HepG2 (cell line): ENCODE measurements around the gene COL18A1. TPM values are rescaled to one million over a fixed set of nuclear protein-coding genes. Genes with fewer than 3 reads are reported as not detected.

ENCODE experiments used
- ATAC-seq: fragments of 200-7000 bp; cut with Tn5 transposase; 3 replicates; pipeline ENCODE4 v1.9.1; 2020; ENCODE audit warnings: mild to moderate bottlenecking, moderate library complexity
- BruUV-seq: library from RNA; stranded (reverse); fragments of 400-500 nt; replicated peaks from 2 replicates; lab custom pipeline; 2021; lab: Mats Ljungman, UMichigan
- CTCF ChIA-PET: fragments of 300-600 bp; formaldehyde crosslinking; extraction: SDS; loops from one replicate; lab custom pipeline; 2021; ENCODE audit warnings: low total read pairs, inconsistent platforms, low intra/inter-chr PET ratio; lab: Yijun Ruan, JAX
- POLR2A ChIA-PET: fragments of 350-600 bp; sonication (Branson Sonifier 250); formaldehyde crosslinking; loops from one replicate; lab custom pipeline; 2020; ENCODE audit warnings: antibody characterized with exemption, inconsistent platforms; lab: Yijun Ruan, JAX
- DNase-seq: peaks from one replicate; pipeline ENCODE4 v3.0.0-alpha.2; 2015; ENCODE audit warnings: low spot score
- FAIRE-seq: peaks from 3 replicates; lab custom pipeline; 2011; peaks lifted over from hg19 to GRCh38; lab: Jason Lieb, UNC
- H2AFZ ChIP-seq: one replicate; pipeline ENCODE4 v1.6.1; 2011; ENCODE audit warnings: low read length, inconsistent platforms
- H3K27ac ChIP-seq: fragments of 300-600 bp; 3 replicates; pipeline ENCODE4 v1.8.0; 2011; ENCODE audit warnings: mixed run types, mild to moderate bottlenecking, mixed read lengths, low read length, inconsistent platforms; ENCODE audit not compliant: insufficient read depth; ENCODE audit errors: extremely low read length
- H3K27me3 ChIP-seq, 2 experiments: fragments of 200-600 bp in 1 of 2; 2 replicates in 1 of 2; 3 replicates in 1 of 2; pipeline versions ENCODE4 v1.6.0 to v1.8.0; 2011; ENCODE audit warnings: low read length in 2 of 2, mild to moderate bottlenecking in 2 of 2, moderate library complexity in 2 of 2, inconsistent platforms in 1 of 2; ENCODE audit not compliant: insufficient read depth in 2 of 2, control insufficient read depth in 1 of 2
- H3K36me3 ChIP-seq, 2 experiments: fragments of 200-600 bp in 1 of 2; replicated peaks in 1 of 2; 2 replicates in 1 of 2; 3 replicates in 1 of 2; pipeline versions ENCODE4 v1.5.1 to v1.8.0; 2011; ENCODE audit warnings: low read length in 2 of 2, inconsistent platforms in 1 of 2; ENCODE audit not compliant: insufficient read depth in 2 of 2, control insufficient read depth in 1 of 2
- H3K4me1 ChIP-seq: 2 replicates; pipeline ENCODE4 v1.5.1; 2012; ENCODE audit warnings: low read length, inconsistent platforms; ENCODE audit not compliant: insufficient read depth
- H3K4me2 ChIP-seq: 2 replicates; pipeline ENCODE4 v1.6.0; 2011; ENCODE audit warnings: low read depth, low read length, inconsistent platforms
- H3K4me3 ChIP-seq, 3 experiments: fragments of 200-600 bp in 1 of 3; sonication (generic), shearing (Covaris generic) in 1 of 3; replicated peaks in 1 of 3; 2 replicates each; pipeline ENCODE4 v1.5.1; 2011 to 2016; ENCODE audit warnings: low read length in 3 of 3, inconsistent platforms in 2 of 3, low read depth in 2 of 3, mild to moderate bottlenecking in 2 of 3, control low read depth in 1 of 3, mixed read lengths in 1 of 3; ENCODE audit not compliant: insufficient read depth in 1 of 3
- H3K79me2 ChIP-seq: one replicate; pipeline ENCODE4 v1.6.1; 2011; ENCODE audit warnings: low read length, inconsistent platforms; ENCODE audit not compliant: insufficient read depth
- H3K9ac ChIP-seq: 2 replicates; pipeline ENCODE4 v1.6.0; 2011; ENCODE audit warnings: mild to moderate bottlenecking, low read depth, low read length, inconsistent platforms; ENCODE audit not compliant: insufficient read depth
- H3K9me3 ChIP-seq: 2 replicates; pipeline ENCODE4 v1.5.1; 2012; ENCODE audit warnings: mild to moderate bottlenecking, low read length
- H4K20me1 ChIP-seq: 2 replicates; pipeline ENCODE4 v1.6.0; 2011; ENCODE audit warnings: inconsistent platforms, mild to moderate bottlenecking, low read length, moderate library complexity; ENCODE audit not compliant: insufficient read depth
- BCL3 ChIP-seq: sonication (generic); formaldehyde crosslinking; IDR thresholded peaks from 2 replicates; pipeline ENCODE4 v1.5.1; 2020; ENCODE audit warnings: mild to moderate bottlenecking, missing genetic modification reagents, moderate library complexity
- CBX2 ChIP-seq, 2 experiments: fragments of 200-600 bp in 1 of 2; sonication (generic); formaldehyde crosslinking in 1 of 2; IDR thresholded peaks; 2 replicates each; pipeline versions ENCODE4 v1.7.0 to v1.8.1; 2018 to 2022; ENCODE audit warnings: low read depth in 2 of 2, low read length in 1 of 2, mild to moderate bottlenecking in 1 of 2, missing genetic modification reagents in 1 of 2
- GATAD2A ChIP-seq: IDR thresholded peaks from 2 replicates; pipeline ENCODE4 v1.6.1; 2016
- HNF4A ChIP-seq: sonication (generic); formaldehyde crosslinking; IDR thresholded peaks from 2 replicates; pipeline ENCODE4 v1.4.0; 2020; ENCODE audit warnings: missing genetic modification reagents
- HNF4G ChIP-seq, 2 experiments: sonication (generic) in 1 of 2; formaldehyde crosslinking in 1 of 2; IDR thresholded peaks; 2 replicates each; pipeline versions ENCODE4 v1.4.0 to v1.6.1; 2011 to 2020; ENCODE audit warnings: borderline replicate concordance in 2 of 2, low read depth in 2 of 2, mild to moderate bottlenecking in 2 of 2, low read length in 1 of 2, missing genetic modification reagents in 1 of 2, moderate library complexity in 1 of 2
- HNRNPH1 ChIP-seq: fragments of 200-400 bp; formaldehyde crosslinking; optimal IDR thresholded peaks from 2 replicates; pipeline ENCODE3; 2017; ENCODE audit warnings: mild to moderate bottlenecking, low read depth, low read length
- JDP2 ChIP-seq: sonication (generic); formaldehyde crosslinking; IDR thresholded peaks from 2 replicates; pipeline ENCODE4 v1.8.1; 2022; ENCODE audit warnings: missing genetic modification reagents, borderline replicate concordance
- MTA1 ChIP-seq: sonication (generic); formaldehyde crosslinking; IDR thresholded peaks from 2 replicates; pipeline ENCODE4 v1.4.0; 2020; ENCODE audit warnings: missing genetic modification reagents, mild to moderate bottlenecking, borderline replicate concordance
- MYC ChIP-seq: sonication (generic); formaldehyde crosslinking; IDR thresholded peaks from 2 replicates; pipeline ENCODE4 v1.9.0; 2021; ENCODE audit warnings: missing genetic modification reagents, borderline replicate concordance
- PHF21A ChIP-seq: sonication (generic); formaldehyde crosslinking; IDR thresholded peaks from 2 replicates; pipeline ENCODE4 v1.5.0; 2020; ENCODE audit warnings: mild to moderate bottlenecking, missing genetic modification reagents
- SIX1 ChIP-seq: sonication (generic); formaldehyde crosslinking; IDR thresholded peaks from 2 replicates; pipeline ENCODE4 v1.4.0; 2020; ENCODE audit warnings: missing genetic modification reagents, borderline replicate concordance
- ZFP36 ChIP-seq: fragments of 150-350 bp; IDR thresholded peaks from 2 replicates; pipeline ENCODE4 v1.6.1; 2018; ENCODE audit warnings: borderline replicate concordance, low read length, low read depth; ENCODE audit not compliant: partially characterized antibody
- ZNF205 ChIP-seq: IDR thresholded peaks from 2 replicates; pipeline ENCODE4 v1.6.1; 2018; ENCODE audit warnings: missing biosample characterization, missing genetic modification reagents
- ZNF33A ChIP-seq: sonication (generic); formaldehyde crosslinking; IDR thresholded peaks from 2 replicates; pipeline ENCODE4 v1.5.1; 2020; ENCODE audit warnings: missing genetic modification reagents, mild to moderate bottlenecking, moderate library complexity, borderline replicate concordance
- ZNF598 ChIP-seq: sonication (generic); formaldehyde crosslinking; IDR thresholded peaks from 2 replicates; pipeline ENCODE4 v1.5.1; 2020; ENCODE audit warnings: mild to moderate bottlenecking, missing genetic modification reagents, borderline replicate concordance
- ZNF788 ChIP-seq: sonication (generic); formaldehyde crosslinking; IDR thresholded peaks from 2 replicates; pipeline ENCODE4 v1.5.0; 2020; ENCODE audit warnings: mild to moderate bottlenecking, missing genetic modification reagents, borderline replicate concordance
- WGBS: methylation state at CpG from one replicate; pipeline ENCODE4 v1.1.6; 2017; ENCODE audit warnings: low lambda C conversion rate; 5-methylcytosine and 5-hydroxymethylcytosine counted together
- in situ Hi-C: cut with HindIII; loops from 2 replicates; pipeline ENCODE4 v1.10.0; 2017; ENCODE audit warnings: low pct_unique_long_range_greater_than_20kb; ENCODE audit not compliant: extremely low pct_ligation_motif_present
- intact Hi-C: fragments of 100-400 bp; cut with micrococcal nuclease; formaldehyde crosslinking; loops from one replicate; pipeline ENCODE4 v1.10.0; 2022; ENCODE audit not compliant: unreplicated experiment
- polyA plus RNA-seq, 8 experiments: library from polyadenylated mRNA; depleted of rRNA in 3 of 8; stranded (reverse) in 7 of 8; unstranded in 1 of 8; fragments of >200 nt; fragmentation: Illumina TruSeq in 4 of 8; extraction: Trizol in 4 of 8; gene quantifications; 2 replicates each; pipeline versions ENCODE4 v1.2.1 to v1.2.3, GENCODE V29; 2011 to 2016; ENCODE audit warnings: low read depth in 4 of 8, missing spikeins in 1 of 8, mixed read lengths in 1 of 8; ENCODE audit not compliant: insufficient read depth in 1 of 8
- total RNA-seq, 5 experiments: library from RNA; depleted of rRNA; stranded (reverse); fragments of >200 nt; fragmentation: Illumina TruSeq; extraction: Trizol; gene quantifications; 2 replicates each; pipeline ENCODE4 v1.2.3, GENCODE V29; 2016; ENCODE audit warnings: low read depth in 1 of 5
- TF ChIP-seq, protein P1 (sequence below): sonication (generic); formaldehyde crosslinking; IDR thresholded peaks from 2 replicates; pipeline ENCODE4 v1.8.0; 2022; ENCODE audit warnings: missing genetic modification reagents, low read depth, mild to moderate bottlenecking, borderline replicate concordance
- TF ChIP-seq, protein P2 (sequence below): sonication (generic); formaldehyde crosslinking; IDR thresholded peaks from 2 replicates; pipeline ENCODE4 v1.9.0; 2021; ENCODE audit warnings: missing genetic modification reagents, borderline replicate concordance

COL18A1 gene
- total and polyA plus RNA-seq, 2 of the 13 experiments (the other 11 are each of a cell fraction or from before 2014, with no cell fraction given): 79.0 to 102 TPM

GRCh38 chr21:45459171-45460010, 54.4 kb downstream of the COL18A1 start:
- FAIRE-seq: no peak
- in situ Hi-C loops (no loop called here), intact Hi-C loops (no loop called here)
- Histone ChIP-seq H3K4me3 (no peak overlapping the region), H4K20me1 (no peaks in the 10 kb centered on the region), H3K9ac (0 out of 2 replicates have a peak overlapping the region, but pooled peaks have one; percentile 2), H2AFZ (no peak overlapping the region), H3K36me3 (peaks cover 7 to 17% of the 10 kb centered on the region in 2 experiments; a peak in 4 of 5 replicates), H3K79me2 (peaks cover 34% of the 10 kb centered on the region), H3K4me2 (no peak overlapping the region), H3K9me3 (peaks cover 15% of the 10 kb centered on the region), H3K4me1 (peaks cover 61% of the 10 kb centered on the region), H3K27ac (peak overlapping the region; percentile 64), H3K27me3 (no peaks in the 10 kb centered on the region)
- peak; percentile 27 for ATAC-seq
- BruUV-seq: no TSS peak
- POLR2A ChIA-PET: interaction anchor here (1.4 to 1.9 kb wide), 3 partner anchors 10 to 66 kb away, joined by 4 to 33 read pairs (median 8); no protein-coding TSS in a partner anchor
- CTCF ChIA-PET: no interaction called here
- peak; percentile 26 for DNase-seq
- 90% methylated on average over 13 of the region's 23 CpGs for WGBS
- TF ChIP-seq HNRNPH1 (no peak), GATAD2A (CRISPR knock-in tag) (0 out of 2 replicates have a peak, but pooled peaks have one; percentile 22), MYC (CRISPR knock-in tag) (peak; percentile 28; the same call in 1 of the 2 replicates), ZFP36 (peak; percentile 89), MTA1 (CRISPR knock-in tag) (0 out of 2 replicates have a peak, but pooled peaks have one; percentile 19), ZNF33A (CRISPR knock-in tag) (no peak), JDP2 (CRISPR knock-in tag) (no peak), ZNF205 (CRISPR knock-in tag) (no peak), SIX1 (no peak), BCL3 (CRISPR knock-in tag) (no peak), PHF21A (CRISPR knock-in tag) (no peak), ZNF598 (CRISPR knock-in tag) (no peak), HNF4G (IDR thresholded peaks at IDR 0.05; ENCODE audit: borderline replicate concordance, low read depth, low read length) (peak; percentile 29; the same call in 1 of the 2 replicates), HNF4G (CRISPR knock-in tag; IDR thresholded peaks at IDR 0.05; ENCODE audit: borderline replicate concordance, low read depth) (no peak), HNF4A (CRISPR knock-in tag) (peak; percentile 78), CBX2 (IDR thresholded peaks at IDR 0.05; ENCODE audit: low read depth, low read length) (no peak), CBX2 (CRISPR knock-in tag; IDR thresholded peaks at IDR 0.05; ENCODE audit: low read depth) (no peak), ZNF788 (no peak)
- TF ChIP-seq, protein P1, sequence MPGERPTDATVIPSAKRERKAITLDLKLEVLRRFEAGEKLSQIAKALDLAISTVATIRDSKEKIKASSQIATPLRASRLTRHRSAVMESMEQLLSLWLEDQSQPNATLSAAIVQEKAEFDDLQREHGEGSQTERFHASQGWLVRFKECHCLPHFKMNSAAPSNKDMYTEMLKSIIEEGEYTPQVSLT (CRISPR knock-in tag): no peak
- TF ChIP-seq, protein P2, sequence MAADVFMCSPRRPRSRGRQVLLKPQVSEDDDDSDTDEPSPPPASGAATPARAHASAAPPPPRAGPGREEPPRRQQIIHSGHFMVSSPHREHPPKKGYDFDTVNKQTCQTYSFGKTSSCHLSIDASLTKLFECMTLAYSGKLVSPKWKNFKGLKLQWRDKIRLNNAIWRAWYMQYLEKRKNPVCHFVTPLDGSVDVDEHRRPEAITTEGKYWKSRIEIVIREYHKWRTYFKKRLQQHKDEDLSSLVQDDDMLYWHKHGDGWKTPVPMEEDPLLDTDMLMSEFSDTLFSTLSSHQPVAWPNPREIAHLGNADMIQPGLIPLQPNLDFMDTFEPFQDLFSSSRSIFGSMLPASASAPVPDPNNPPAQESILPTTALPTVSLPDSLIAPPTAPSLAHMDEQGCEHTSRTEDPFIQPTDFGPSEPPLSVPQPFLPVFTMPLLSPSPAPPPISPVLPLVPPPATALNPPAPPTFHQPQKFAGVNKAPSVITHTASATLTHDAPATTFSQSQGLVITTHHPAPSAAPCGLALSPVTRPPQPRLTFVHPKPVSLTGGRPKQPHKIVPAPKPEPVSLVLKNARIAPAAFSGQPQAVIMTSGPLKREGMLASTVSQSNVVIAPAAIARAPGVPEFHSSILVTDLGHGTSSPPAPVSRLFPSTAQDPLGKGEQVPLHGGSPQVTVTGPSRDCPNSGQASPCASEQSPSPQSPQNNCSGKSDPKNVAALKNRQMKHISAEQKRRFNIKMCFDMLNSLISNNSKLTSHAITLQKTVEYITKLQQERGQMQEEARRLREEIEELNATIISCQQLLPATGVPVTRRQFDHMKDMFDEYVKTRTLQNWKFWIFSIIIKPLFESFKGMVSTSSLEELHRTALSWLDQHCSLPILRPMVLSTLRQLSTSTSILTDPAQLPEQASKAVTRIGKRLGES (CRISPR knock-in tag): no peak
